ENCODE measurements around the gene IFI27.

IFI27 gene

DNA sequence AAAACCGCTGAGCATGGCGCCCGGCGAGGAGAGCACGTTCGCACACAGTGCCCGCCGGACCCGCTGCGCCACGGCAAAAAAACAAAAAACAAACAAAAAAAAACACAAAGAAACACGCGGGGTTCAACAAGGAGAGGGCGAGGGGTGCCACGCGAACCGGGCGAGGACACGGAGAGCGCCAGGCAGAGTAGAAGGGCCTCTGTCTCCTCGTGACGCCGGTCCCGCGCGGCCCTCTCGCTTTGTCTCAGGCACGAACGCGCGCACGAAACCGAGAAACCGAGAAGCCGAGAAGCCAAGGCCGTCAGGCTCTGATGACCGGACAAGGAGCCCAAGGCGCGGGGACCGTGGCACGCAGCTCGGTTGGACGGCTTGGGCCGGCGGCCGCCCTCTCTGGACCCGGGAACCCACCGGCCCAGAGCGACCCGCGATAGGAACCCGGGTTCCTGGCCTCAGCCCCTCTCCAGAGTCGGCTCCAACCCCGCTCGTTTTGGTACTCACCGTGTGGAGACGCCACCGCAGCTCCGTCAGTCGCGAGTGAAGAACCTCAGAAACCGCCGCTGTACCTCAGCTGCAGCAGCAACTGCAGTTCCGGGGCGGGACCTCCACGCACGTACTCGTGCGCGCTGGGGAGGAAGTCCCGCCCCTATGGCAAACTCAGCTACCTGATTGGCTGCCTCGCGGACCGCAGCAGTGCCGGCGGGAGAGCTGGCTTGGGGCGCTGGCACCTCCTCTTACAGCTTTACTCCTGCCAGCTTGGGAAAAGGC lies 29.7 kb upstream of the IFI27 start, which contains the start of the genes DDX24 and IFI27L1:
DDX24 (minus strand) TSS at position 582 of the 765 bp plus-strand sequence. CDS start 1,460 bp downstream, outside the sequence.
IFI27L1 (plus strand) TSS at position 690 of the 765 bp plus-strand sequence. CDS start 15,628 bp downstream, outside the sequence.
- Histone ChIP-seq H3K4me3 (peak within 1 kb of the TSS; percentile 99), H4K20me1 (peaks cover 40% of the 10 kb centered on the region), H3K27ac (peak within 1 kb of the TSS; percentile 98), H3K4me2 (peak within 1 kb of the TSS; percentile 91), H3K9ac (peak within 1 kb of the TSS; percentile 99), H3K4me1 (peaks cover 37% of the 10 kb centered on the region), H3K27me3 (no peaks in the 10 kb centered on the region), H3K36me3 (peaks cover 36% of the 10 kb centered on the region), H3K9me3 (peaks cover 31% of the 10 kb centered on the region)
- TF ChIP-seq Cebpa-rat (IDR thresholded peaks at IDR 0.05): no peak

DNA sequence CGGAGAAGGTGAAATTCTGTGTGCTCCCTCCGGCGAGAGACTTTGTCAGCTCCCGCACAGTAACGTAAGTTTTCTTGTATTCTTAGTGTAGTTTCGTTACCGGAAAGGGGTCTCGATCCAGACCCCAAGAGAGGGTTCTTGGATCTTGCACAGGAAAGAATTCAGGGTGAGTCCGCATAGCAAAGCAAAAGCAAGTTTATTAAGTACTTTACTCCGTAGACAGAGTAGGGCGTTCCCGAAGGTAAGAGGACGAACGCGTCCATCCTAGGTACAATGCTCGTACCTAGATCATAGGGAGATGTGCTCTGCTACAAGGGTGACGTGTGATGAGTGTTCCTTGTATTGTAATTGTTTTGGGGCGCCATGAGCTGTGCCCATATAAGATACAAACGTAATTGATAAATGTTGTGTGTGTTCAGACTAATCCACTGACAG lies 29.1 kb upstream of the IFI27 start:
- Histone ChIP-seq H3K4me1 (peaks cover 37% of the 10 kb centered on the region), H3K27ac (peak overlapping the region; percentile 98), H3K27me3 (no peaks in the 10 kb centered on the region), H3K4me2 (peak overlapping the region; percentile 91), H4K20me1 (peaks cover 35% of the 10 kb centered on the region), H3K9ac (peak overlapping the region; percentile 99), H3K9me3 (peaks cover 25% of the 10 kb centered on the region), H3K36me3 (peaks cover 30% of the 10 kb centered on the region), H3K4me3 (peak overlapping the region; percentile 99)
- no peak for TF ChIP-seq Cebpa-rat (IDR thresholded peaks at IDR 0.05)

DNA sequence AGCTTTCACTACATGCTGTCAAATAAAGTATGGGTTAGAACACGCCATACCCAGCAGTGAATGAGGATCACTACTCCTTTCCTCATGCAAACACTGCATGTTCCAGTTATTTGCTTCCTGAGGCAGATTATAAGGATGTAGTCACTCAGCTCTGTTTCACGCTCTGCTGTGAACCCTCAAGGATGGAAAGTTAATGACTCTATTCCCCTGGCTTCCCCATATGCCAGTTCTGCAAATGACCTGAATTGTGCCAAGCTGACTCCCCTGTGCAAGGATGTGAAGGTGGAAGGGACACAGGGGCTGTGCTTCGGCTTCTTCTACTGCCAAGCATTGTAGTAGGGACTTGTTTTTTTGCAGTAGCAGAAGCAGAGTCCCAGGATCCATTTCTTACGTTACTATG lies 22.6 kb upstream of the IFI27 start:
- H3K27ac ChIP-seq: no peak overlapping the region
- H3K4me3 ChIP-seq: no peak overlapping the region
- no peak overlapping the region for H3K9ac ChIP-seq
- H3K9me3 ChIP-seq: 0 out of 2 replicates have a peak, but pooled peaks cover 2% of the 10 kb centered on the region
- TF ChIP-seq Cebpa-rat (IDR thresholded peaks at IDR 0.05): no peak
- H3K27me3 ChIP-seq: no peaks in the 10 kb centered on the region
- H3K36me3 ChIP-seq: no peaks in the 10 kb centered on the region
- no peaks in the 10 kb centered on the region for H4K20me1 ChIP-seq
- no peaks in the 10 kb centered on the region for H3K4me1 ChIP-seq
- no peak overlapping the region for H3K4me2 ChIP-seq

DNA sequence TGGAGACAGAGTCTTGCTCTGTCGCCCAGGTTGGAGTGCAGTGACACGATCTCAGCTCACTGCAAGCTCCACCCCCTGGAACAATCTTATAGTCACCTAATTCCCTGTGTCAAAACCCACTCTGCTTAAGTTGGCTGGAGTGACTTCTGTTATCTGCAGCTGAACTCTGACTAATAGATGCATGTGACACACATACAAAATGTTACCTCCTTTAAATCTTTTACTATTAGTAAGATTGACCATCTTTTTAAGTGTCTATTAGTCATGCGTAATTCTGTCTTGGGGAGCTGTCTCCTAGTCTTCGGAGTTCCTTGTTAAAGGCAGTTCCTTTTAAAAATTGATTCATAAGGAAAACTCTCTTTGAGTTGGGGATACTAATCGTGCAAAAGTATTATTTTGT lies 22.0 kb upstream of the IFI27 start:
- no peak overlapping the region for H3K9ac ChIP-seq
- H3K27ac ChIP-seq: no peak overlapping the region
- H3K4me1 ChIP-seq: no peaks in the 10 kb centered on the region
- H4K20me1 ChIP-seq: no peaks in the 10 kb centered on the region
- TF ChIP-seq Cebpa-rat (IDR thresholded peaks at IDR 0.05): no peak
- H3K4me2 ChIP-seq: no peak overlapping the region
- H3K4me3 ChIP-seq: no peak overlapping the region
- no peaks in the 10 kb centered on the region for H3K9me3 ChIP-seq
- H3K27me3 ChIP-seq: no peaks in the 10 kb centered on the region
- no peaks in the 10 kb centered on the region for H3K36me3 ChIP-seq

DNA sequence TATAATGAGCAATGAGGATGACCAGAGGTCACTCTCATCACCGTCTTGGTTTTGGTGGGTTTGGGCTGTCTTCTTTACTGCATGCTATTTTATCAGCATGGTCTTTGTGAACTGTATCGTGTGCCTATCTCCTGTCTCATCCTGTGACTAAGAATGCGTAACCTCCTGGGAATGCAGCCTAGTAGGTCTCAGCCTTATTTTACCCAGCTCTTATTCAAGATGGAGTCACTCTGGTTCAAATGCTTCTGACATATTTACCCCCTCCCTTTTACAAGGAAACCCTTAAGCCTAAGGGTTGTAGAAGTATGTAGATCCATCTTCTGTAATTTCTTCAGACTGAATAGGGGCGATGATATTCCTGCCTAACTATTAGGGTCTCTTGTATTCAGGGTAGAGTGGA lies 21.1 kb upstream of the IFI27 start:
- Histone ChIP-seq H3K27ac (no peak overlapping the region), H3K27me3 (no peaks in the 10 kb centered on the region), H3K4me3 (no peak overlapping the region), H3K9me3 (no peaks in the 10 kb centered on the region), H3K9ac (no peak overlapping the region), H3K36me3 (no peaks in the 10 kb centered on the region), H3K4me1 (no peaks in the 10 kb centered on the region), H4K20me1 (no peaks in the 10 kb centered on the region), H3K4me2 (no peak overlapping the region)
- TF ChIP-seq Cebpa-rat (IDR thresholded peaks at IDR 0.05): no peak

DNA sequence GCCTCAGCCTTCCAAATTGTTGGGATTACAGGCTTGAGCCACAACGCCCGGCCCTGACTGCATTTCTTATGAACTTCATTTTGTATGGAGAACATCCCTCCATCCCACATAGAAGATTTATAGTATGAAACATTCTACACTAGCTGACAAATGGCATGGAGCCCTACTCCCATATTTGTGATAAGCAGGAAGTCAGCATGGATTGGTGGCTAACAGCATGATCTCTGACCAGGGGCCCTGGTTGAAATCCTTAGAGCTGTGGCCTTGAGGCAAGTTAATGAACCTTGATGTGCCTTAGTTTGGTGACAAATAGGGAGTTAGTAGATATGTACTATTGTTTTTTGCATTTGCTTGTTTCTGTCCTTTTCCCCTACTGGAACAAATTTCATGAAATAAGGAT lies 17.1 kb upstream of the IFI27 start:
- Histone ChIP-seq H3K36me3 (peaks cover 18% of the 10 kb centered on the region), H3K9ac (no peak overlapping the region), H3K4me1 (no peaks in the 10 kb centered on the region), H3K4me2 (no peak overlapping the region), H4K20me1 (no peaks in the 10 kb centered on the region), H3K27me3 (no peaks in the 10 kb centered on the region), H3K9me3 (no peaks in the 10 kb centered on the region), H3K27ac (no peak overlapping the region), H3K4me3 (no peak overlapping the region)
- no peak for TF ChIP-seq Cebpa-rat (IDR thresholded peaks at IDR 0.05)

DNA sequence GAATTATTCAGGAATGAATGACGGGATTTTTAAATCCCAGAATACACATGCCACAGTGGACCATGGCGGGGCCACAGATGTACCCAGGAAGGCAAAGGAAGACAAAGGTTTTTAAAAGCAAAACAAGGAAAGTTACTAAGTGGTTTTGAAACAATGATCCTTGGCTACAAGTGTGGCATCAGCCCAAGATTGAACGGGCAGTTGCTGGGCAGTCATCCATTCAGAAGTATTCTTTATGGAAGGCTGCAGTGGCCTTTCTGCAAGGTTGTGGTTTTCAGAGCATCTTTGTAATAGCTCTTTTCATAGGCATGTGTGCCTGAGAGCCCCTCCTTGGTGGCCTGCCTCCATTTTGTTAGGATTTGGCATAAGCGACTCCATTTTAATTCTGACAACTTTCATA lies 13.4 kb upstream of the IFI27 start:
- peaks cover 32% of the 10 kb centered on the region for H3K36me3 ChIP-seq
- H3K9ac ChIP-seq: no peak overlapping the region
- no peaks in the 10 kb centered on the region for H3K9me3 ChIP-seq
- no peaks in the 10 kb centered on the region for H3K4me1 ChIP-seq
- no peak overlapping the region for H3K4me3 ChIP-seq
- H3K27me3 ChIP-seq: no peaks in the 10 kb centered on the region
- no peak for TF ChIP-seq Cebpa-rat (IDR thresholded peaks at IDR 0.05)
- no peak overlapping the region for H3K27ac ChIP-seq
- no peak overlapping the region for H3K4me2 ChIP-seq
- no peaks in the 10 kb centered on the region for H4K20me1 ChIP-seq

DNA sequence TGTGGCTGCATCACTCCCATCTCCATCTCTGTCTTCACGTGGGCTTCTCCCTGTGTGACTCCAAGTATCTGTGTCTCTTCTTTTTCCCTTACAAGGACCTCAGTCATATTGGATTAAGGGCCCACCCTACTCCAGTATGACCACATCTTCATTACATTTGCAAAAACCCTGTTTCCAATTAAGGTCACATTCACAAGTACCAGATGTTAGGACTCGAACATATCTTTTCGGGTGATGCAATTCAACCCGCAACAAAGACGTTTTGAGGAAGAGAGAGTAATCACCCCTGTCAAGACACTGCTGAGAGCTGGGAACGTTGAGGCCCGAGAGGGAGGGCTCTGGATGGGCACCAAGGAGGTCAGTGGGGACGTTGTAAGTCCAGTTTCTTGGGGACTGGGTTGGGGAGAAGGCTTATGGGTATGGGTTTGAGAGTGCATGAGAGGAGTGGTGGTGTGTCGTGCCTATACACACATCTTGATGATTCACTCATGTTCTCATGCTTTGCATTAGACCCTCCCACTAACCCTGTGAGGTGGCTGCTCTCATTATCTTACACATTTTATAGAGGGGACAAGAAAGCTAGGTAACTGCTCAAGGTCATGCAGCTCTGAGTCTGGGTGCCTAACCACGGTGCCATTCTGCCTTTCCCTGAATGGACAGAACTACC lies 12.1 kb upstream of the IFI27 start:
- Histone ChIP-seq H3K4me1 (no peaks in the 10 kb centered on the region), H3K9me3 (no peaks in the 10 kb centered on the region), H3K9ac (no peak overlapping the region), H4K20me1 (no peaks in the 10 kb centered on the region), H3K36me3 (peaks cover 33% of the 10 kb centered on the region), H3K27me3 (no peaks in the 10 kb centered on the region), H3K4me2 (no peak overlapping the region), H3K4me3 (no peak overlapping the region), H3K27ac (no peak overlapping the region)
- no peak for TF ChIP-seq Cebpa-rat (IDR thresholded peaks at IDR 0.05)

DNA sequence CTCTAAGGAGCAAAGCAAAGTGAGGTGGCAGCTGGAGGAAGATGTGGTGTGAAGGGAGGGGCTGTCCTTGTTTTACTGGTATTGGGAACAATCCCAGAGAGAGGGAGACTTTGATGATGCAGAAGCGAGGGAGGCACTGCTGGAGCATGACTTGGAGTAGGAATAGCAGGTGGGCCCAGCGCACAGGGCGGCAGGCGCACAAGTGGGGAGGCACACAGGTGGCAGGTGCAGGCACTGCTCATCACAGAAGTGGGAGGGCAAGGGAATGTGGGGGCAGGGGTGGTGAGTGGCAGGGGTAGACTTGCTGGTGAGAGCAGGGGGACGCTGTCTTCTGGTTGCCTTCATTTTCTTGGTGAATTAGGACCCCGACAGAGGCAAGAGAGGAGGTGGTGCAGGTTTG lies 11.5 kb upstream of the IFI27 start:
- H3K9me3 ChIP-seq: no peaks in the 10 kb centered on the region
- H3K27me3 ChIP-seq: no peaks in the 10 kb centered on the region
- no peak overlapping the region for H3K4me2 ChIP-seq
- no peak overlapping the region for H3K9ac ChIP-seq
- H3K36me3 ChIP-seq: peaks cover 37% of the 10 kb centered on the region
- no peaks in the 10 kb centered on the region for H4K20me1 ChIP-seq
- no peak overlapping the region for H3K27ac ChIP-seq
- no peaks in the 10 kb centered on the region for H3K4me1 ChIP-seq
- H3K4me3 ChIP-seq: no peak overlapping the region
- TF ChIP-seq Cebpa-rat (IDR thresholded peaks at IDR 0.05): no peak

DNA sequence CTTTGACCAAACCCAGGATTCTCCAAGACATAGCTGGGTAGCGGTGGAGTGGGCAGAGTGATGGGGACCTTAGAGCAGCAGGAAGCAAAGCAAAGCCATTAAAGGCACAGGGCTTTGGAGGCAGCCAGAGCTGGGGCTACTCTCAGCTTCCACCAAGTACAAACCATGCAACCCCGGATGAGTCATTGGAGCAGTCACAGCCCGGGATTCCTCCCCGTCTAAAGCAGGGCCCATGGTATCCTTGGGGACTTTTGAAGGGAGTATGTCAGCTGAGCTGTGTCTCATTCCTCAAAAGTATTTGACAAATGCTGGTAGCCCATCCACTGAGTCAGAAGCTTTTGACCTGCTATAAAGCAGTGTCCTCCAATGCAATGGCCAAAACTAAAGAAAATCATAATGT lies 9.7 kb upstream of the IFI27 start:
- H3K27me3 ChIP-seq: no peaks in the 10 kb centered on the region
- no peak overlapping the region for H3K4me3 ChIP-seq
- peaks cover 2% of the 10 kb centered on the region; the same call in 1 of the 2 replicates for H3K4me1 ChIP-seq
- H3K9ac ChIP-seq: no peak overlapping the region
- H3K36me3 ChIP-seq: peaks cover 37% of the 10 kb centered on the region
- H3K27ac ChIP-seq: no peak overlapping the region
- H3K4me2 ChIP-seq: no peak overlapping the region
- H4K20me1 ChIP-seq: no peaks in the 10 kb centered on the region
- H3K9me3 ChIP-seq: no peaks in the 10 kb centered on the region
- TF ChIP-seq Cebpa-rat (IDR thresholded peaks at IDR 0.05): no peak

Data from BLaER1 (cell line).